ENCODE data around the gene MARCHF2.

MARCHF2 gene

GRCh38 chr19:8481616-8482015 lies 68.5 kb downstream of the MARCHF2 start:
- DNase-seq, result no peak

GRCh38 chr19:8482696-8483095 lies 69.6 kb downstream of the MARCHF2 start:
- no peak for DNase-seq

GRCh38 chr19:8483165-8483564 lies 70.1 kb downstream of the MARCHF2 start:
- DNase-seq, result no peak

- no peak for DNase-seq
Observed at GRCh38 chr19:8484331-8484894, 71.3 kb downstream of the MARCHF2 start.

- no peak for DNase-seq
Observed at GRCh38 chr19:8485561-8486371, 72.7 kb downstream of the MARCHF2 start.

- DNase-seq, result no peak
Observed at GRCh38 chr19:8486661-8487136, 73.6 kb downstream of the MARCHF2 start.

GRCh38 chr19:8487137-8487851 lies 74.2 kb downstream of the MARCHF2 start:
- no peak for DNase-seq

GRCh38 chr19:8488365-8488764 lies 75.3 kb downstream of the MARCHF2 start:
- no peak for DNase-seq
